GM12873 (cell line): ENCODE results near the gene RELN.

ENCODE experiments used
- CTCF ChIP-seq: IDR thresholded peaks from 2 replicates; pipeline ENCODE4 v1.5.1; 2012; ENCODE audit warnings: low read depth, mild to moderate bottlenecking, moderate library complexity, low read length, control low read depth; ENCODE audit not compliant: insufficient read depth; ENCODE audit errors: missing control alignments

Gene RELN

GRCh38 chr7:103771294-103771693 lies 218.2 kb downstream of the RELN start:
- no peak for TF ChIP-seq CTCF

- TF ChIP-seq CTCF = no peak
Measured at GRCh38 chr7:103766660-103767059, 222.8 kb downstream of the RELN start.

GRCh38 chr7:103765901-103766300 lies 223.6 kb downstream of the RELN start:
- TF ChIP-seq CTCF = no peak

GRCh38 chr7:103764901-103765300 lies 224.6 kb downstream of the RELN start:
- TF ChIP-seq CTCF = no peak

- TF ChIP-seq CTCF = no peak
Measured at GRCh38 chr7:103762877-103763276, 226.6 kb downstream of the RELN start.

GRCh38 chr7:103762065-103762760 lies 227.2 kb downstream of the RELN start:
- TF ChIP-seq CTCF = no peak

GRCh38 chr7:103752995-103753394 lies 236.5 kb downstream of the RELN start:
- no peak for TF ChIP-seq CTCF
